Liver (tissue), 9 donors: ENCODE results near the gene ARMC2. TPM values are rescaled to one million over a fixed set of nuclear protein-coding genes. Genes with fewer than 3 reads are reported as not detected.

Experiments
- DNase-seq: peaks from one replicate; pipeline ENCODE4 v3.0.0-alpha.2; 2017; ENCODE audit warnings: low spot score
- H3K27ac ChIP-seq, 2 donors: one replicate each; pipeline ENCODE4 v1.7.0; 2013; ENCODE audit warnings: inconsistent platforms in 2 of 2, low read length in 2 of 2, control low read depth in 1 of 2, low read depth in 1 of 2, mild to moderate bottlenecking in 1 of 2
- H3K27me3 ChIP-seq, 4 donors: one replicate each; pipeline versions ENCODE4 v1.6.1 to v1.7.0; 2013; ENCODE audit warnings: low read length in 3 of 4, inconsistent platforms in 1 of 4, mild to moderate bottlenecking in 1 of 4, moderate library complexity in 1 of 4; ENCODE audit not compliant: control insufficient read depth in 4 of 4, insufficient read depth in 4 of 4
- H3K36me3 ChIP-seq, 4 donors: one replicate each; pipeline versions ENCODE4 v1.6.1 to v1.7.0; 2013; ENCODE audit warnings: low read length in 3 of 4, mild to moderate bottlenecking in 3 of 4, low read depth in 1 of 4, moderate library complexity in 1 of 4; ENCODE audit not compliant: control insufficient read depth in 4 of 4, insufficient read depth in 3 of 4
- H3K4me1 ChIP-seq, 4 donors: one replicate each; pipeline versions ENCODE4 v1.6.1 to v1.7.0; 2013; ENCODE audit warnings: low read length in 3 of 4, mild to moderate bottlenecking in 3 of 4, moderate library complexity in 1 of 4; ENCODE audit not compliant: control insufficient read depth in 4 of 4, insufficient read depth in 4 of 4
- H3K4me3 ChIP-seq, 3 donors: one replicate each; pipeline versions ENCODE4 v1.6.1 to v1.7.0; 2013; ENCODE audit warnings: low read length in 3 of 3, control low read depth in 1 of 3, low read depth in 1 of 3, mild to moderate bottlenecking in 1 of 3
- H3K9ac ChIP-seq, 2 donors: one replicate each; pipeline ENCODE4 v1.7.0; 2013; ENCODE audit warnings: low read length in 2 of 2, mild to moderate bottlenecking in 2 of 2, moderate library complexity in 2 of 2, control low read depth in 1 of 2, low read depth in 1 of 2
- H3K9me3 ChIP-seq, 4 donors: one replicate each; pipeline versions ENCODE4 v1.6.1 to v1.7.0; 2013; ENCODE audit warnings: low read length in 3 of 4; ENCODE audit not compliant: control insufficient read depth in 4 of 4
- ATF3 ChIP-seq: IDR thresholded peaks from 2 replicates; pipeline ENCODE4 v1.6.1; 2016; ENCODE audit warnings: antibody characterized with exemption
- EGR1 ChIP-seq, 2 donors: IDR thresholded peaks; 2 replicates each; pipeline ENCODE4 v1.6.1; 2016 to 2018; ENCODE audit warnings: antibody characterized with exemption in 2 of 2, low read depth in 2 of 2
- FOXA1 ChIP-seq: IDR thresholded peaks from 2 replicates; pipeline ENCODE4 v1.6.1; 2016; ENCODE audit warnings: antibody characterized with exemption
- FOXA2 ChIP-seq: IDR thresholded peaks from 2 replicates; pipeline ENCODE4 v1.6.1; 2016; ENCODE audit warnings: antibody characterized with exemption
- GABPA ChIP-seq, 2 donors: IDR thresholded peaks in 1 of 2; conservative IDR thresholded peaks in 1 of 2; 2 replicates each; pipeline ENCODE4 v1.6.1; 2016; ENCODE audit warnings: antibody characterized with exemption in 2 of 2, mild to moderate bottlenecking in 1 of 2, moderate library complexity in 1 of 2
- HNF4A ChIP-seq, 2 donors: conservative IDR thresholded peaks; 2 replicates each; pipeline ENCODE4 v1.6.1; 2016; ENCODE audit warnings: antibody characterized with exemption in 2 of 2, mild to moderate bottlenecking in 2 of 2
- HNF4G ChIP-seq: IDR thresholded peaks from 2 replicates; pipeline ENCODE4 v1.6.1; 2016; ENCODE audit warnings: antibody characterized with exemption
- JUND ChIP-seq, 2 donors: IDR thresholded peaks; 2 replicates each; pipeline ENCODE4 v1.6.1; 2016; ENCODE audit warnings: antibody characterized with exemption in 2 of 2
- NR2F2 ChIP-seq: IDR thresholded peaks from 2 replicates; pipeline ENCODE4 v1.6.1; 2016; ENCODE audit warnings: antibody characterized with exemption
- RAD21 ChIP-seq, 2 donors: IDR thresholded peaks; 2 replicates each; pipeline ENCODE4 v1.6.1; 2016; ENCODE audit warnings: antibody characterized with exemption in 2 of 2, mild to moderate bottlenecking in 2 of 2
- RXRA ChIP-seq, 2 donors: IDR thresholded peaks; 2 replicates each; pipeline ENCODE4 v1.6.1; 2017 to 2018; ENCODE audit warnings: antibody characterized with exemption in 2 of 2, mild to moderate bottlenecking in 1 of 2
- SP1 ChIP-seq: IDR thresholded peaks from 2 replicates; pipeline ENCODE4 v1.6.1; 2018; ENCODE audit warnings: antibody characterized with exemption, mild to moderate bottlenecking
- YY1 ChIP-seq: IDR thresholded peaks from 2 replicates; pipeline ENCODE4 v1.6.1; 2016; ENCODE audit warnings: antibody characterized with exemption, mild to moderate bottlenecking
- ZBTB33 ChIP-seq: IDR thresholded peaks from 2 replicates; pipeline ENCODE4 v1.6.1; 2016; ENCODE audit warnings: antibody characterized with exemption
- WGBS: extraction: QIAGEN DNeasy Blood & Tissue Kit; methylation state at CpG from one replicate; pipeline ENCODE4 v1.1.7; 2013; 5-methylcytosine and 5-hydroxymethylcytosine counted together
- polyA plus RNA-seq, 2 donors: library from polyadenylated mRNA; stranded (reverse) in 1 of 2; unstranded in 1 of 2; fragments of 200-250 nt in 1 of 2; fragments of >200 nt in 1 of 2; fragmentation: Nextera tagmentation in 1 of 2; extraction: Ambion mirVana in 1 of 2; gene quantifications; one replicate each; pipeline versions ENCODE4 v1.2.1 to v1.2.3, GENCODE V29; 2013 to 2015
- total RNA-seq, 2 donors: library from RNA; depleted of rRNA; stranded (reverse); fragments of >200 nt; gene quantifications; one replicate each; pipeline ENCODE4 v1.2.3, GENCODE V29; 2014
- TF ChIP-seq, protein P1 (sequence below): fragments of 150-350 bp; IDR thresholded peaks from 2 replicates; pipeline ENCODE4 v1.5.1; 2017; ENCODE audit warnings: improper control_type of control experiment, low read depth, low read length; ENCODE audit not compliant: missing input control
- TF ChIP-seq, protein P2 (sequence below): IDR thresholded peaks from 2 replicates; pipeline ENCODE4 v1.6.1; 2016; ENCODE audit warnings: antibody characterized with exemption
- TF ChIP-seq, protein P3 (sequence below): IDR thresholded peaks from 2 replicates; pipeline ENCODE4 v1.6.1; 2016; ENCODE audit warnings: antibody characterized with exemption, mild to moderate bottlenecking
- donor health status: healthy.
- donor health status: healthy.
- donor health status: healthy.
- donor health status: healthy.
- donor health status: healthy.

The ARMC2 gene
- total and polyA plus RNA-seq, 4 donors: 0.24 to 1.5 (median 0.73) TPM

GRCh38 chr6:108841377-108841855 is 6.8 kb upstream of the ARMC2 start:
- no peaks in the 10 kb centered on the region for H3K9me3 ChIP-seq
- WGBS: 89% methylated on average over 5 of the region's 5 CpGs
- no peaks in the 10 kb centered on the region for H3K27me3 ChIP-seq
- H3K9ac ChIP-seq: no peak overlapping the region
- TF ChIP-seq RAD21 (IDR thresholded peaks at IDR 0.05): peak in 1 of 2 donors; percentile 8
- TF ChIP-seq SP1: peak; percentile 15
- no peak for TF ChIP-seq JUND (IDR thresholded peaks at IDR 0.05)
- TF ChIP-seq RXRA (IDR thresholded peaks at IDR 0.05): peak in 1 of 2 donors; percentile 27
- H3K4me3 ChIP-seq: no peak overlapping the region
- H3K27ac ChIP-seq: no peak overlapping the region
- DNase-seq: no peak
- no peaks in the 10 kb centered on the region for H3K4me1 ChIP-seq
- H3K36me3 ChIP-seq: no peaks in the 10 kb centered on the region

- H3K27me3 ChIP-seq: no peaks in the 10 kb centered on the region
- no peak overlapping the region for H3K27ac ChIP-seq
- no peak overlapping the region for H3K9ac ChIP-seq
- TF ChIP-seq FOXA2 (no peak), YY1 (no peak), SP1 (no peak), NR2F2 (no peak), FOXA1 (no peak), RAD21 (IDR thresholded peaks at IDR 0.05) (no peak), GABPA (IDR thresholded peaks at IDR 0.05 in 1 of 2, conservative IDR thresholded peaks at IDR 0.05 in 1 of 2) (no peak), ATF3 (no peak), EGR1 (IDR thresholded peaks at IDR 0.05; ENCODE audit: low read depth in 2 of 2) (no peak), HNF4G (no peak), RXRA (IDR thresholded peaks at IDR 0.05) (no peak), ZBTB33 (no peak), HNF4A (conservative IDR thresholded peaks at IDR 0.05) (no peak), JUND (IDR thresholded peaks at IDR 0.05) (no peak)
- TF ChIP-seq, protein P1, sequence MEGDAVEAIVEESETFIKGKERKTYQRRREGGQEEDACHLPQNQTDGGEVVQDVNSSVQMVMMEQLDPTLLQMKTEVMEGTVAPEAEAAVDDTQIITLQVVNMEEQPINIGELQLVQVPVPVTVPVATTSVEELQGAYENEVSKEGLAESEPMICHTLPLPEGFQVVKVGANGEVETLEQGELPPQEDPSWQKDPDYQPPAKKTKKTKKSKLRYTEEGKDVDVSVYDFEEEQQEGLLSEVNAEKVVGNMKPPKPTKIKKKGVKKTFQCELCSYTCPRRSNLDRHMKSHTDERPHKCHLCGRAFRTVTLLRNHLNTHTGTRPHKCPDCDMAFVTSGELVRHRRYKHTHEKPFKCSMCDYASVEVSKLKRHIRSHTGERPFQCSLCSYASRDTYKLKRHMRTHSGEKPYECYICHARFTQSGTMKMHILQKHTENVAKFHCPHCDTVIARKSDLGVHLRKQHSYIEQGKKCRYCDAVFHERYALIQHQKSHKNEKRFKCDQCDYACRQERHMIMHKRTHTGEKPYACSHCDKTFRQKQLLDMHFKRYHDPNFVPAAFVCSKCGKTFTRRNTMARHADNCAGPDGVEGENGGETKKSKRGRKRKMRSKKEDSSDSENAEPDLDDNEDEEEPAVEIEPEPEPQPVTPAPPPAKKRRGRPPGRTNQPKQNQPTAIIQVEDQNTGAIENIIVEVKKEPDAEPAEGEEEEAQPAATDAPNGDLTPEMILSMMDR: no peak
- TF ChIP-seq, protein P2, sequence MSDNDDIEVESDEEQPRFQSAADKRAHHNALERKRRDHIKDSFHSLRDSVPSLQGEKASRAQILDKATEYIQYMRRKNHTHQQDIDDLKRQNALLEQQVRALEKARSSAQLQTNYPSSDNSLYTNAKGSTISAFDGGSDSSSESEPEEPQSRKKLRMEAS: no peak
- TF ChIP-seq, protein P3, sequence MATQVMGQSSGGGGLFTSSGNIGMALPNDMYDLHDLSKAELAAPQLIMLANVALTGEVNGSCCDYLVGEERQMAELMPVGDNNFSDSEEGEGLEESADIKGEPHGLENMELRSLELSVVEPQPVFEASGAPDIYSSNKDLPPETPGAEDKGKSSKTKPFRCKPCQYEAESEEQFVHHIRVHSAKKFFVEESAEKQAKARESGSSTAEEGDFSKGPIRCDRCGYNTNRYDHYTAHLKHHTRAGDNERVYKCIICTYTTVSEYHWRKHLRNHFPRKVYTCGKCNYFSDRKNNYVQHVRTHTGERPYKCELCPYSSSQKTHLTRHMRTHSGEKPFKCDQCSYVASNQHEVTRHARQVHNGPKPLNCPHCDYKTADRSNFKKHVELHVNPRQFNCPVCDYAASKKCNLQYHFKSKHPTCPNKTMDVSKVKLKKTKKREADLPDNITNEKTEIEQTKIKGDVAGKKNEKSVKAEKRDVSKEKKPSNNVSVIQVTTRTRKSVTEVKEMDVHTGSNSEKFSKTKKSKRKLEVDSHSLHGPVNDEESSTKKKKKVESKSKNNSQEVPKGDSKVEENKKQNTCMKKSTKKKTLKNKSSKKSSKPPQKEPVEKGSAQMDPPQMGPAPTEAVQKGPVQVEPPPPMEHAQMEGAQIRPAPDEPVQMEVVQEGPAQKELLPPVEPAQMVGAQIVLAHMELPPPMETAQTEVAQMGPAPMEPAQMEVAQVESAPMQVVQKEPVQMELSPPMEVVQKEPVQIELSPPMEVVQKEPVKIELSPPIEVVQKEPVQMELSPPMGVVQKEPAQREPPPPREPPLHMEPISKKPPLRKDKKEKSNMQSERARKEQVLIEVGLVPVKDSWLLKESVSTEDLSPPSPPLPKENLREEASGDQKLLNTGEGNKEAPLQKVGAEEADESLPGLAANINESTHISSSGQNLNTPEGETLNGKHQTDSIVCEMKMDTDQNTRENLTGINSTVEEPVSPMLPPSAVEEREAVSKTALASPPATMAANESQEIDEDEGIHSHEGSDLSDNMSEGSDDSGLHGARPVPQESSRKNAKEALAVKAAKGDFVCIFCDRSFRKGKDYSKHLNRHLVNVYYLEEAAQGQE: no peak
- H3K4me1 ChIP-seq: peaks cover 3 to 12% (median 8%) of the 10 kb centered on the region in 4 donors
- no peak for DNase-seq
- no peaks in the 10 kb centered on the region for H3K9me3 ChIP-seq
- 86% methylated on average over 3 of the region's 3 CpGs for WGBS
- no peak overlapping the region for H3K4me3 ChIP-seq
- no peaks in the 10 kb centered on the region for H3K36me3 ChIP-seq
These were observed 4.1 kb upstream of the ARMC2 start for GRCh38 chr6:108844135-108844534.
